Measurements from ENCODE around the gene RAP1B. TPM values are rescaled to one million over a fixed set of nuclear protein-coding genes. Genes with fewer than 3 reads are reported as not detected.

The RAP1B gene
- total and polyA plus RNA-seq, 2 of the 13 experiments (the other 11 are each of a cell fraction or from before 2014, with no cell fraction given): 71.1 to 92.7 TPM

GRCh38 chr12:68686595-68687521, 76.2 kb downstream of the RAP1B start, which contains the start of gene NUP107 (continued):
- peak; percentile 81; the same call in 1 of the 2 replicates for TF ChIP-seq HMGXB3 (CRISPR knock-in tag; IDR thresholded peaks at IDR 0.05; ENCODE audit: borderline replicate concordance)
- peak; percentile 55; the same call in 1 of the 2 replicates for TF ChIP-seq NFATC3 (CRISPR knock-in tag; IDR thresholded peaks at IDR 0.05)
- TF ChIP-seq FOXK1 (CRISPR knock-in tag; IDR thresholded peaks at IDR 0.05; ENCODE audit: borderline replicate concordance, low read depth): peak; percentile 99
- peak; percentile 75; the same call in 1 of the 2 replicates for TF ChIP-seq ZSCAN30 (CRISPR knock-in tag; IDR thresholded peaks at IDR 0.05)
- peak; percentile 98 for TF ChIP-seq YEATS2 (CRISPR knock-in tag; IDR thresholded peaks at IDR 0.05; ENCODE audit: borderline replicate concordance)
- no peak for TF ChIP-seq ZSCAN12 (CRISPR knock-in tag; IDR thresholded peaks at IDR 0.05)
- TF ChIP-seq CCAR2 (optimal IDR thresholded peaks at IDR 0.05; ENCODE audit: low read depth, low read length): peak; percentile 37
- TF ChIP-seq PHF20 (CRISPR knock-in tag; IDR thresholded peaks at IDR 0.05): peak; percentile 100
- TF ChIP-seq ZC3H4 (CRISPR knock-in tag; IDR thresholded peaks at IDR 0.05; ENCODE audit: borderline replicate concordance): peak; percentile 54; the same call in 1 of the 2 replicates
- no peak for TF ChIP-seq MAFF (IDR thresholded peaks at IDR 0.05; ENCODE audit: low read depth, low read length)
- TF ChIP-seq FUBP1 (CRISPR knock-in tag; IDR thresholded peaks at IDR 0.05; ENCODE audit: borderline replicate concordance): 0 out of 2 replicates have a peak, but pooled peaks have one; percentile 32
- TF ChIP-seq SIX4 (CRISPR knock-in tag; IDR thresholded peaks at IDR 0.05): no peak
- peak; percentile 78; the same call in 1 of the 2 replicates for TF ChIP-seq ZNF605 (CRISPR knock-in tag; IDR thresholded peaks at IDR 0.05)
- peak; percentile 74; the same call in 1 of the 2 replicates for TF ChIP-seq PPARG (CRISPR knock-in tag; conservative IDR thresholded peaks at IDR 0.05)
- peak; percentile 63 for TF ChIP-seq TFAP4 (IDR thresholded peaks at IDR 0.05; ENCODE audit: borderline replicate concordance, low read depth)
- TF ChIP-seq YEATS4 (CRISPR knock-in tag; IDR thresholded peaks at IDR 0.05; ENCODE audit: borderline replicate concordance): peak; percentile 92; the same call in 1 of the 2 replicates
- peak; percentile 45; the same call in 1 of the 2 replicates for TF ChIP-seq KLF15 (CRISPR knock-in tag; IDR thresholded peaks at IDR 0.05; ENCODE audit: borderline replicate concordance)
- TF ChIP-seq CBX1 (IDR thresholded peaks at IDR 0.05; ENCODE audit: low read depth): peak; percentile 91
- TF ChIP-seq RFX3 (CRISPR knock-in tag; IDR thresholded peaks at IDR 0.05): no peak
- no peak for TF ChIP-seq AKAP8 (CRISPR knock-in tag; IDR thresholded peaks at IDR 0.05)
- TF ChIP-seq ZSCAN20 (CRISPR knock-in tag; IDR thresholded peaks at IDR 0.05; ENCODE audit: borderline replicate concordance): no peak
- TF ChIP-seq DMAP1 (CRISPR knock-in tag; IDR thresholded peaks at IDR 0.05): peak; percentile 95; the same call in 1 of the 2 replicates

Data from HepG2 (cell line).